NCI-H510A (cell line): ENCODE data around the gene PRICKLE1.

ENCODE experiments used
- DNase-seq: peaks from one replicate; lab custom pipeline; 2025; lab: John Stamatoyannopoulos, UW

PRICKLE1 gene

DNA sequence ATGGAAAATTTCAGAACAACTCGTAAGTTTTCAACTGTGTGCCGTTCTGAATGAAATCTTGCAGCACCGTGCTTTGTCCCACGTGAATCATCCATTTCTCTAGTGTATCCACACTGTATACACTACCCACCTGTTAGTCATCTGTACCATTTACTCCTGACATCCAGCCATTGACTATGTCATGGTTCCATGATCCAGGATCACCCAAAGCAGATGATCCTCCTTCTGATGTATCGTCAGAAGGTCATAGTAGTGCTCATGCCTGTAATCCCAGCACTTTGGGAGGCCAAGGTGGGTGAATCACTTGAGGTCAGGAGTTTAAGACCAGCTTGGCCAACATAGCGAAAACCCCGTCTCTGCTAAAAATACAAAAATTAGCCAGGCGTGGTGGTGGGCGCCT is 140.7 kb downstream of the PRICKLE1 start:
- DNase-seq, result no peak

DNA sequence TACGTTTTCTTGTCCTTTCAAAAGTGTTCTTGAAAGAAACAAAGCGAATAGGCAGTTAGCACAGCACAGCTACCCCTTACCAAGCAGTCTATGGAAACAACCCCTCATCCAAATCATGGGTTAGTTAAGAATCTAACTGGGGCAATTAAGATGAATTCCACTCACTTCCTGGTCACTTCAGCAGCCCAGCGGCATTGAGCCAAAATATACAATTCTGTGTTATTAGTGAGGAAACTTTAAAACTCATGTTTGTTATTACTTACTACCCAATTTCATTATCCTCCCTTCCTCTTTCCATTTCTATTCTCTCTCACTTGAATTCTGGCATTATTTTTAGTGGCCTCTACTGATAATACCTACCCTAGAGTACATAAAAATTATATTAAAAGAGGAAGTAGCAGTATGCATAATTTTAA is 142.2 kb downstream of the PRICKLE1 start:
- DNase-seq, result no peak

DNA sequence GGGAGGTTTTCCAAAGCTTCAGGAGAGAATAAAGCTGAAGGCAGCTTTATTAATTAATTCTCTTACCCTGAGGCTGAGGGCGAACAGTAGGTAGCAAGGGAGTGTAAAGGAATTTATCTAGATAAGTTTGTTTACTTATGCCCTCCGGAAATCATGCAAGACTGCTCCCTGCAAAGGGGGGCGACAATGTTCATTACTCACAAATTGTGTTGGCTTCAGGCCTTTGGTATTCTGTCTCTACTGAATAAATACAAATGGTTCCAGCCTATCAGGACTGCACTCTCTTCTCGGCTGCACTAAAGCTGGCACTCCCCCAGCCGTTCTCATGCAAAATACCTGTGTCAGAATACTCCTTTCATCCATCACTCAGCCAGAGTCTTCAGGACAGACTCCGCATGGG is 142.8 kb downstream of the PRICKLE1 start:
- no peak for DNase-seq

DNA sequence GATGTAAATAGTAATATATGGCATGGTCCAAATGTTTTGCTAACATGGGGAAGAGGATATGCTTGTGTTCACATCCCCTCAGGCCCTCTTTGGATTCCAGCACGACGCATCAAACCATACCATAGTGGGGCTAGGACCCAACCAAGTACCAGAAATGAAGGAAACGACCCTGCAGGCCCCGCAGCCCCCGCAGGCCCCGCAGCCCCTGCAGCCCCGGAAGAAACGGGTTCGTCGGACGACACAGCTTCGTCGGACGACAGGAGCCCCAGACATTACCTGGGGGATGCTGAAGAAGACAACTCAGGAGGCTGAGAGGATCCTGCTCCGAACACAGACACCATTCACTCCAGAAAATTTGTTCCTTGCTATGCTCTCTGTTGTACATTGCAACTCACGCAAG is 143.7 kb downstream of the PRICKLE1 start:
- DNase-seq, result no peak

DNA sequence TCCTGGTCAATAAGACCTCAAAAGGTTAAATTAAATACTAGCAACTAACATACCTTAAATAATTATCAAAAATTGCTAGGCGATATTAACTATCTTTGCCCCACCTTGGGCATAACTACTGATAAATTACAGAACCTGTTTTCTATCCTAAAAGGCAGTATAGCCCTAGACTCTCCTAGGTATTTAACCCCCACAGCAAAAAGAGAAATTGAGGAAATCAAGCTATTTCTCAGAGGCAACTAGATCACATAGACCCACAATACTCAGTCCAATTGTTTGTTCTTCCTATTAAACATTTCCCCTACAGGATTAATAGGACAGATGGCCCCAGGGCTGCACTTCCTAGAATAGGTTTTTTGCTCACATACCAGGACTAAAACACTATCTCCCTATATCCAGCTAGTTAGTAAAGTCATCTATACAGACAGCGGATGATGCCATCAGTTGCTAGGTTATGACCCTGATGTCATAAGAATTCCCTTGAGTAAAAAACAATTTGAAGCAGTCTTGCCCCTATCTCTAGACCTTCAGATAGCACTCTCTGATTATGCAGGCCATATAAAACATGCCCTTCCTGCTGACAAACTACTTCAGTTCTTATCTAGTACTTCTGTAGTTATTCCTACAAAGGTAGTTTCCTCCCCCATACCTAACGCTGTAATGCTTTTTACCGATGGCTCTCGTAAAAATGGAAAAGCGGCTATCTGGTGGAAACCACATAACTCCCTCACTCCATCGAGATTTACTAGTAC is 145.2 kb downstream of the PRICKLE1 start:
- no peak for DNase-seq

DNA sequence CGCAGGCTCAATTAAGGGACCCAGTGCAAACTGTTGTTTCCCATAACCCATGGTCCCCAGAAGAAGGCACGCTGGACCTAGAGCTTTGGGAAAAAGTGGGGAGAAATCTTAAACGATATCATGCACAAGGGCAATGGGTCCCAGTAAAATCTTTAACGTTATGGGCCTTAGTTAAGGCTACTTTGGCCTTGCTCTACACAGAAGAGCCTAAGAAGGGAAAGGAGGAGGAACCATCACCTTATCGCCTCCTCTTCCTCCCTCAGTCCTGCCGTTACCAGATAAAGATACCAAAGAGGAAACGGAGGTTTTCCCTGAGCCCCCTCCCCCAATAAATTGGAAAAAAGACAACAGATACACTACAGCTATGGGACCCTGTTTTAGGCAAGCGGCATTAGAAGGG is 146.7 kb downstream of the PRICKLE1 start:
- DNase-seq, result no peak

DNA sequence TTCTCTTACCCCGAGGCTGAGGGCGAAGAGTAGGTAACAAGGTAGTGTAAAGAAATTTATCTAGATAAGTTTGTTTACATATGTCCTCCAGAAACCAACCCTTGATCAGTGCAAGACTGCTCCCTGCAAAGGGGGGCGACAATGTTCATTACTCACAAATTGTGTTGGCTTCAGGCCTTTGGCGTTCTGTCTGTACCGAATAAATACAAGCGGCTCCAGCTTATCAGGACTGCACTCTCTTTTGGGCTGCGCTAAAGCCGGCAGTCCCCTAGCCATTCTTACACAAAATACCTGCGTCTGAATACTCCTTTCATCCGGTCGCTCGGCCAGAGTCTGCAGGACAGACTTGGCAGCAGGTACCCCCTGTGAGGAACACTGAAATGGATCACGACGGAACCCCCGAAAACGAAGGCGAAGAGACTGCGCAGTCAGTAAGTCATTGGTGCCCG is 147.2 kb downstream of the PRICKLE1 start:
- no peak for DNase-seq

DNA sequence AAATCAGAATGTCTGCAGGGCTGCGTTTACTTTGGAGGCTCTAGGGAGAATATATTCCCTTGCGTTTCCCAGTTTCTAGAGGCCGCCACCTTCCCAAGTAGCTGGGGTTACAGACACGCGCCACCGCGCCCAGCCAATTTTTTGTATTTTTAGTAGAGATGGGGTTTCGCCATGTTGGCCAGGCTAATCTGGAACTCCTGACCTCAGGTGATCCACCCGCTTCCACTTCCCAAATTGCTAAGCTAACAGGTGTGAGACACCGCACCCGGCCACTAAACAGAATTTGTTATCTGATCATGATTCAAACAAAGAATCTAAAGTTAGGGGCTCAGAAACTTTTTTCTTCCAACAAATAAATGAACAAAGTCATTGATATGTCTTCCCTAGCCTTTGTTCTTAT is 148.9 kb downstream of the PRICKLE1 start:
- no peak for DNase-seq

DNA sequence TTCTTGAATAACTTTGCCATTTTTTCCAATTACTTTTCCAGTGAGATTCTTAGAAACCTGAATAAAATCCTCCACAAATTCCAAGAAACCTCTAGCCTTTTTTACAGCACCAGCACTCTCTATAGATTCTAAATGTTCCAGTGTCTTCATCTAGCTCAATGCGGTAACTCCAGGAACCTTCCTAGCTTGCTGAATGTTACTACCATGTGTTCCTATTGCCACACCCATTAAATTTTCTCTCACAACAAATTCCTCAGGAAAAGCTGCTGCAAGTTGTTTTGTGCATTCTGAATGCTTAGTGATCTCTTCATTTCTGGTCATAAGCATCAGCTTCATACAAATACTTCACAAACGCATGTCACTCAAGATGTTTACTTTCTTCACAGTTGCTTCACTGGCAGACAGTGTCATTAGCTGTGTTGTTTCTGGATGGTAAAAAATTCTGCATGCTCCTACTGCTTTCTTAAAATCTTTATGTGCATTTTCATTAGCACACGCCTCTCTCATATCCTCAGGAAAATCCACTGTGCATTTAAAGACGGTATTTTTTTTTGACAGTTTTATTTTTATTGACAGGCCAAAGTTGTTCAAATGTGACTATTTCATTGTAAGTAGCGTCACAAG is 156.9 kb downstream of the PRICKLE1 start:
- no peak for DNase-seq

DNA sequence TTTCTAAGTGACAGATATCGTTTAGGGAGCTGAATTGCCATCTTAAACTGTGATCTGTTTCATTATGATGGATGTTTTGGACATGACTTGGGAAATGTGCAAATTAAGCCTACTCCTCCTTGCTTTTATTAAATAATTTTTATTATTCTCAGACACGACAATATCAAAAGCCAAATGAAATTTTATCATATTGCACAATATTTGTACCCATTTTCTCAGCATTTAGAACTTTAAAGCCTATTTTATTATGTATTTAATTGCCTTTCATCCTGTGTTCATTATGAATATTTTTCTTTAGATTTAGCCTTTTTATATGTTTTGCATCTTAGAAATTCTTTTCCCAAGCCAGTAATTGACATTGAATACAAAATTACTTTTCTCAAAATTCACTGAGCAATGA is 160.7 kb downstream of the PRICKLE1 start:
- DNase-seq, result no peak

DNA sequence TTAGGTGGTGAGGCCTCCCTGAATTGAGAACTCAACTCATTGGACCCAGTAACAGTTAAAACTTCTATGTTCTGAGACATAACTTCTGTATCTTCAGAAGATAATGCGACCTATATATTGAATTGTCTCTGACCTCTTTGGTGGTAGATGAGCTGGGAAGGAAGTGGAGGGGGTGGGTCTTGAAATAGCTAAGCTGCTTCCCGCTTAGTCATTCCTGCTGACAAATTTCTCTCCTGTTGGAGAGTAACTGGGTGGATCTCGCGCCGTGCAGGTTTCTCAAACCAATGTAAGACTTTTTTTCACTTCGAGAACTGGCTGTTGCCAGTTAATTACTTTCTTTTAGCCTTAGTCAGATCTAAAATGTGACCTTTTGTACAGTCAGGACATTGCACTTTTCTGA is 162.8 kb downstream of the PRICKLE1 start:
- no peak for DNase-seq

DNA sequence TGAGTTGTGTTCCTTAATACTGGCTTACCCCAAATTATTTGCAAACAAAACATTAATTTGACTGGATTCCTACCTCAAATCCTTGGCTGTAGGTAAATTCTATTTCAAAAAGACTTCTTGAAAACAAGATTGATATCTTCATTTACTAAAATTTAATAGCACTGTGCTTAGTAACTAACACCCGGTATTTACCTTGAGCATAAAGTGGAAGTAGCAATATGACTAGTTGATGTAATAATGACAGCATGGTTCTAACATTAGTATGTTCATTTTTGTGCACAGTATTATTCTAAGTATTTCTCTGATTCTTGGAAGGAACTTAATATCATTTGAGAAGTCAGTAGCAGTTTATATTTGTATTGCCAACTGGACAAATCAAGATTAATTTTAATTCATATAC is 166.8 kb downstream of the PRICKLE1 start:
- no peak for DNase-seq

DNA sequence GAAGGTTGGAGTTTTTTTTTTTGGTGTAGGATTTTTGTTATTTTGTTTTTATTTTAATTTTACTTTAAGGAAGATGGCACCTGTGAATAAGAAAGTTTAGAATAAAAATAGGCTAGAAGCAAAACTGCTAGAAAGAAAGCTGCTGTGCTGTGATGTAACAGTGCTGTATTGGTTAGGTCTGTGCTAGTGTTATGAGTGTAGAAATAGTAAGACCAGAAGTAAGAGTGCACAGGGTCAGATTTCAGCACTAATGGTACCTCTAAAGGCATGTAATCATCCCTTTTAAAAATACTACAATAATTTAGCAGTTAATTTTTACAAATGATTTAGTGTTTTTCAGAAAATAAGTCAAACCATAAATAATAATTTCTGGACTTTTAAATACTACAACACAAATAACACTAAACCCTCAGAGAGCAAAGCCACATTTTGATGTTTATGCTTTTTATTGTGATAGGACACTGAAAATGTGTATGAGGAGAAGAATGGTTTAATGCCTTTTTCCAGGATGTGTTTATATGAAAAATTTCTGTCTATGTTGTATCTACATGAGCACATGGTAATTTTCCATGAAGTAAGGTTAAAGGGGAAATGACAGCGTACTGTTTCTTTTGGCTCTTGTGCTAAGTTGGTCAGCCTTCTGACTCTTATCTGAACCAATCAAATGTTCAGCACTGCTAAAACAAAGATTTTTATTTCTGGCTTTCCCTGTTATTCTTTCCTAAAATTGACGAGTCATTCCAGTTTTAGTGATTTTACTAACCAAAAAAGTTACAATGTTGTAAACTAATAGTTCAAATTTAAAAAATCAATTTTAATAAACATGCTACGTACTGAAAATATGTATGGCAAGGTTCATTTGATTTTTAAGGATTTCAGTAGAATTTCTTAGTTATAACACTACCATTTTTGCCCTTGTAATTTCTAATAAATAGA is 167.4 kb downstream of the PRICKLE1 start:
- DNase-seq, result no peak

DNA sequence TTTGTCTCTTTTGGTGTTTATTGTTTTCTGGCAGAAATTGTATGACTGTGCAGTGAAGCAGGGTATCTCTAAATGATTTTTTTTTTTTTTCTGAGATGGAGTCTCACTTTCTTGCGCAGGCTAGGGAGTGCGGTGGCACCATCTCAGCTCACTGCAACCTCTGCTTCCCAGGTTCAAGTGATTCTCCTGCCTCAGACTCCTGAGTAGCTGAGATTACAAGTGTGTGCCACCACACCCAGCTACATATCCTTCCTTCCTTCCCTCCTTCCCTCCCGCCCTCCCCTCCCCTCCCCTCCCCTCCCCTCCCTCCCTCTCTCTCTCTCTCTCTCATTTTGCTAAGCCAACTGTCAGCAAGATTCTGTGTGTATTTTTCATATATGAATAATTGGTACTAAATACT is 169.2 kb downstream of the PRICKLE1 start:
- DNase-seq, result no peak

DNA sequence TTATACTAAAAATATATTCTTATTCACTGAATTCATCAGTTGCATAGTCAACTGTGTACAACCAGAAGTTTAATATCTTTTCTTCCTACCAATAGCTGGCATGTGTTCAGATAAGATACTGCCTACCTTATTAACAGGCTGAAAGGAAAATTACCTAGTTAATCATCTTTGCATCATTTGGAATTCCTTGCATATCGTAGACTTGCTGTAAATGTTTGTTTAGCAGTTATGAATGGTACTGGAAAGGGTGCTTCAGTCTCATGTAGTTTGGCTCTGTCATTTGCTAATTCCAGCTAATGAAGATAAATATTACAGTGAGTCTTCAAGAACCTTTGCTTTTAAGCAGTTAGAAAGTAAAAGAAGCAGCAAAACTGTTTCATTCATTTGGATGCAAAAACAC is 179.2 kb downstream of the PRICKLE1 start:
- DNase-seq, result no peak

DNA sequence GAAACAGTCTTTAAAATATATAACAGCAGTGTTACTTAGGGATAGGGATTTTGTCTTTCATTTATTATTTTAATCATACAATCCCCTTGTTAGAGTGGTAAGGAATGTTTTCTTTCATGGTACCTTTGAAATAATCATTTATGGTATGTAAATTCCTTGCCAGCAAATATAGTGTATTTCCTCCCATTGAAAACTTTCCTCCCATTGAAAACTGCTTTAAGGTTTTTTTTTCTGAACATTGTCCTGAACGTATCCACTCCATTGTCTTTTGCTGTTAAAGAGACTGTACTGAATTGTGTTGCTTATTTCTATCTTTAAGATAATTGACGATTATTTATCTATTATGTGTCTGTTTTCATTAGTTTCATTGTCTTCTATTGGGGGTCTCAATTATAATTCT is 180.1 kb downstream of the PRICKLE1 start:
- no peak for DNase-seq

DNA sequence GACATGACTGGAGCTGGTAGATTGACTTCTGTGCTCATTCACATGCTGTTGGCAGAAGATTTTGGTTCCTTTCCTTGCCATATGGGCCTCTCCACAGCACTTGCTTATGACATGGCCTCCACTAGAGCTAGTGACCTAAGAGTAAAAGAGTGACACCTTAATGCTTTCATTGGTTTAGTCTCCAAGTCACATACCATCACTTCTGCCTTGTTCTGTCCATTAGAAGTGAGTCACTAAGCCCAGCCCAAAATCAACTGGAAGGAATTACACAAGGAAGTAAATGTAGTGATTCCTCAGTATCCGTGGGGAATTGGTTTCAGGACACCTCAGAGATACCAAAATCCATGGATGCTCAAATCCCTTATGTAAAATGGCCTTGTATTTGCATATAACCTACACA is 182.2 kb downstream of the PRICKLE1 start:
- no peak for DNase-seq
